Neural progenitor cell (in vitro differentiated cells): ENCODE results near the gene RAB3IL1. TPM values are rescaled to one million over a fixed set of nuclear protein-coding genes. Genes with fewer than 3 reads are reported as not detected.

Source experiments
- DNase-seq: peaks from one replicate; pipeline ENCODE4 v3.0.0-alpha.2; 2016; ENCODE audit warnings: low spot score
- H2AFZ ChIP-seq: fragments of 200-600 bp; sonication (generic); replicated peaks from 2 replicates; pipeline ENCODE4 v1.6.1; 2016; ENCODE audit warnings: antibody characterized with exemption
- H3F3A ChIP-seq: fragments of 200-600 bp; sonication (generic); 2 replicates; pipeline ENCODE4 v1.6.1; 2016; ENCODE audit warnings: antibody characterized with exemption, low read depth
- H3K27ac ChIP-seq: fragments of 200-600 bp; sonication (generic); 2 replicates; pipeline ENCODE4 v1.5.1; 2016; ENCODE audit warnings: mild to moderate bottlenecking
- H3K27me3 ChIP-seq: fragments of 200-600 bp; sonication (generic); 2 replicates; pipeline ENCODE4 v1.6.1; 2016; ENCODE audit warnings: mild to moderate bottlenecking, moderate library complexity
- H3K36me3 ChIP-seq: fragments of 200-600 bp; sonication (generic); 2 replicates; pipeline ENCODE4 v1.5.1; 2016
- H3K4me1 ChIP-seq: fragments of 200-600 bp; sonication (generic); 2 replicates; pipeline ENCODE4 v1.6.1; 2016; ENCODE audit warnings: mixed run types
- H3K4me2 ChIP-seq: fragments of 200-600 bp; sonication (generic); 2 replicates; pipeline ENCODE4 v1.6.1; 2016
- H3K4me3 ChIP-seq: fragments of 200-600 bp; sonication (generic); 2 replicates; pipeline ENCODE4 v1.5.1; 2016
- H3K79me2 ChIP-seq: fragments of 200-600 bp; sonication (generic); 2 replicates; pipeline ENCODE4 v1.6.1; 2016; ENCODE audit warnings: low read depth
- H3K9ac ChIP-seq: fragments of 200-600 bp; sonication (generic); 2 replicates; pipeline ENCODE4 v1.6.1; 2016
- H3K9me3 ChIP-seq: fragments of 200-600 bp; sonication (generic); 2 replicates; pipeline ENCODE4 v1.5.1; 2016; ENCODE audit warnings: low read depth
- H4K20me1 ChIP-seq: fragments of 200-600 bp; sonication (generic); 2 replicates; pipeline ENCODE4 v1.6.1; 2016; ENCODE audit warnings: low read depth
- H3K27ac Mint-ChIP-seq: 3 replicates; pipeline ENCODE4 v1.8.0; 2021; ENCODE audit warnings: mixed read lengths
- H3K27me3 Mint-ChIP-seq: 2 replicates; pipeline ENCODE4 v1.8.0; 2022; ENCODE audit warnings: low read depth, mild to moderate bottlenecking, inconsistent platforms, moderate library complexity, mixed read lengths; ENCODE audit not compliant: insufficient read depth
- H3K36me3 Mint-ChIP-seq: 3 replicates; pipeline ENCODE4 v1.8.0; 2021; ENCODE audit warnings: mixed read lengths
- H3K4me1 Mint-ChIP-seq: 3 replicates; pipeline ENCODE4 v1.8.0; 2021; ENCODE audit warnings: mixed read lengths
- H3K4me3 Mint-ChIP-seq: 3 replicates; pipeline ENCODE4 v1.8.0; 2021; ENCODE audit warnings: mild to moderate bottlenecking, moderate library complexity, mixed read lengths
- H3K9me3 Mint-ChIP-seq: 3 replicates; pipeline ENCODE4 v1.8.0; 2020; ENCODE audit warnings: mixed read lengths
- EZH2 ChIP-seq: fragments of 200-600 bp; sonication (generic); IDR thresholded peaks from 2 replicates; pipeline ENCODE4 v1.6.1; 2017; ENCODE audit warnings: antibody characterized with exemption, mild to moderate bottlenecking, moderate library complexity
- EZH2phosphoT487 ChIP-seq: fragments of 200-600 bp; sonication (generic); IDR thresholded peaks from 2 replicates; pipeline ENCODE4 v1.6.1; 2017; ENCODE audit warnings: antibody characterized with exemption
- total RNA-seq: library from RNA; depleted of rRNA; stranded (reverse); fragments of >200 nt; gene quantifications from 2 replicates; pipeline ENCODE4 v1.2.3, GENCODE V29; 2015; ENCODE audit warnings: low replicate concordance
- TF ChIP-seq, protein P1 (sequence below): fragments of 200-600 bp; sonication (generic); IDR thresholded peaks from 2 replicates; pipeline ENCODE4 v1.5.1; 2017; ENCODE audit warnings: antibody characterized with exemption, mild to moderate bottlenecking

RAB3IL1 gene
- total RNA-seq, 1 donor from 2014 or later, result 1.4 TPM

DNA sequence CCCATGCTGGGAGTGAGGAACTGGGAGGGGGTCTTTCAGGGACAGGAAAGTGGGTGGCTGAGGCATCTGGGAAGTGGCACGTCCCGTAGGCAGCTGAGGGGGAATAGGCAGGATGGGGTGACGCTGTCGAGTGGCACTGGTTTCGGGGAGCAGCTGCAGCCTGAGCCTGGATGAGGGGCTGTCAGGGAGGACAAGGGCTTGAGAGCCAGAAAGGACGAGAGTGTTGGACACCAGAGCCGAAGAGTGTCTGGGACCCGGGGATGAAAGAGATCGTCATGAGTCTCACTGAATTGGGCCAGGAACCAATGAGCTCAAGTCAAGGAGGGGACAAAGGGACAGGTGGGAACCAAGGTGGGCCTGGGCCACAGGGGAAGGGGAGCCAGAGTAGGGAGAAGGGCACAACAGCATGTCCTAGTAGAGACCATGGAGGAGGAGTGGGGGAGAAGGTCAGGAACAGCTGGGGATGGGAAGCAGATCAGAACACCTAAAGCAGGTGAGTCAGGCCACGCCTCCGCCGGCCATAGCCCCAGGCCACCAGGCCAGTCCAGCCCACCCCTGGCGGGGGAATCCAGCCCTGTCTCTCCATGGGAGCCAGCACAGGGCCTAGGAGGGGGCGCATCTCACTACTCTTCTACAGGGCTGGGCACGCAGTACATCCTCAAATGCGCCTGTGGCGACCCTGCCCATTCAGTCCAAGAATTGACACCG lies 4.2 kb downstream of the RAB3IL1 start:
- H3K4me2 ChIP-seq, result no peak overlapping the region
- Mint-ChIP-seq H3K27ac (no peak overlapping the region), H3K27me3 (peaks cover 11% of the 10 kb centered on the region), H3K9me3 (no peaks in the 10 kb centered on the region), H3K36me3 (no peaks in the 10 kb centered on the region), H3K4me1 (peaks cover 11% of the 10 kb centered on the region), H3K4me3 (peak overlapping the region; percentile 9)
- H3K4me1 ChIP-seq, result no peaks in the 10 kb centered on the region
- H3K9ac ChIP-seq, result no peak overlapping the region
- TF ChIP-seq EZH2phosphoT487 (no peak), EZH2 (no peak)
- TF ChIP-seq, protein P1, sequence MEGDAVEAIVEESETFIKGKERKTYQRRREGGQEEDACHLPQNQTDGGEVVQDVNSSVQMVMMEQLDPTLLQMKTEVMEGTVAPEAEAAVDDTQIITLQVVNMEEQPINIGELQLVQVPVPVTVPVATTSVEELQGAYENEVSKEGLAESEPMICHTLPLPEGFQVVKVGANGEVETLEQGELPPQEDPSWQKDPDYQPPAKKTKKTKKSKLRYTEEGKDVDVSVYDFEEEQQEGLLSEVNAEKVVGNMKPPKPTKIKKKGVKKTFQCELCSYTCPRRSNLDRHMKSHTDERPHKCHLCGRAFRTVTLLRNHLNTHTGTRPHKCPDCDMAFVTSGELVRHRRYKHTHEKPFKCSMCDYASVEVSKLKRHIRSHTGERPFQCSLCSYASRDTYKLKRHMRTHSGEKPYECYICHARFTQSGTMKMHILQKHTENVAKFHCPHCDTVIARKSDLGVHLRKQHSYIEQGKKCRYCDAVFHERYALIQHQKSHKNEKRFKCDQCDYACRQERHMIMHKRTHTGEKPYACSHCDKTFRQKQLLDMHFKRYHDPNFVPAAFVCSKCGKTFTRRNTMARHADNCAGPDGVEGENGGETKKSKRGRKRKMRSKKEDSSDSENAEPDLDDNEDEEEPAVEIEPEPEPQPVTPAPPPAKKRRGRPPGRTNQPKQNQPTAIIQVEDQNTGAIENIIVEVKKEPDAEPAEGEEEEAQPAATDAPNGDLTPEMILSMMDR, result no peak
- H3K79me2 ChIP-seq, result no peaks in the 10 kb centered on the region
- no peak for DNase-seq
- H3F3A ChIP-seq, result no peaks in the 10 kb centered on the region
- no peaks in the 10 kb centered on the region for H4K20me1 ChIP-seq
- H3K4me3 ChIP-seq, result no peak overlapping the region
- no peak overlapping the region for H3K27ac ChIP-seq
- H3K9me3 ChIP-seq, result no peaks in the 10 kb centered on the region
- no peak overlapping the region for H2AFZ ChIP-seq
- peaks cover 25% of the 10 kb centered on the region for H3K27me3 ChIP-seq
- no peaks in the 10 kb centered on the region for H3K36me3 ChIP-seq

GRCh38 chr11:61912530-61912898 lies 4.9 kb downstream of the RAB3IL1 start:
- H3K27me3 ChIP-seq, result peaks cover 19% of the 10 kb centered on the region
- DNase-seq, result no peak
- no peak overlapping the region for H2AFZ ChIP-seq
- H3K4me3 ChIP-seq, result no peak overlapping the region
- H3K36me3 ChIP-seq, result no peaks in the 10 kb centered on the region
- Mint-ChIP-seq H3K27ac (peak overlapping the region; percentile 57), H3K36me3 (no peaks in the 10 kb centered on the region), H3K4me3 (no peak overlapping the region), H3K27me3 (peaks cover 6% of the 10 kb centered on the region), H3K4me1 (peaks cover 6% of the 10 kb centered on the region), H3K9me3 (no peaks in the 10 kb centered on the region)
- TF ChIP-seq EZH2phosphoT487, result no peak
- TF ChIP-seq EZH2, result no peak
- TF ChIP-seq, protein P1, result no peak
- H3K4me1 ChIP-seq, result no peaks in the 10 kb centered on the region
- peaks cover 2% of the 10 kb centered on the region for H3F3A ChIP-seq
- no peaks in the 10 kb centered on the region for H3K9me3 ChIP-seq
- no peak overlapping the region for H3K9ac ChIP-seq
- no peaks in the 10 kb centered on the region for H4K20me1 ChIP-seq
- H3K79me2 ChIP-seq, result no peaks in the 10 kb centered on the region
- no peak overlapping the region for H3K27ac ChIP-seq
- no peak overlapping the region for H3K4me2 ChIP-seq

DNA sequence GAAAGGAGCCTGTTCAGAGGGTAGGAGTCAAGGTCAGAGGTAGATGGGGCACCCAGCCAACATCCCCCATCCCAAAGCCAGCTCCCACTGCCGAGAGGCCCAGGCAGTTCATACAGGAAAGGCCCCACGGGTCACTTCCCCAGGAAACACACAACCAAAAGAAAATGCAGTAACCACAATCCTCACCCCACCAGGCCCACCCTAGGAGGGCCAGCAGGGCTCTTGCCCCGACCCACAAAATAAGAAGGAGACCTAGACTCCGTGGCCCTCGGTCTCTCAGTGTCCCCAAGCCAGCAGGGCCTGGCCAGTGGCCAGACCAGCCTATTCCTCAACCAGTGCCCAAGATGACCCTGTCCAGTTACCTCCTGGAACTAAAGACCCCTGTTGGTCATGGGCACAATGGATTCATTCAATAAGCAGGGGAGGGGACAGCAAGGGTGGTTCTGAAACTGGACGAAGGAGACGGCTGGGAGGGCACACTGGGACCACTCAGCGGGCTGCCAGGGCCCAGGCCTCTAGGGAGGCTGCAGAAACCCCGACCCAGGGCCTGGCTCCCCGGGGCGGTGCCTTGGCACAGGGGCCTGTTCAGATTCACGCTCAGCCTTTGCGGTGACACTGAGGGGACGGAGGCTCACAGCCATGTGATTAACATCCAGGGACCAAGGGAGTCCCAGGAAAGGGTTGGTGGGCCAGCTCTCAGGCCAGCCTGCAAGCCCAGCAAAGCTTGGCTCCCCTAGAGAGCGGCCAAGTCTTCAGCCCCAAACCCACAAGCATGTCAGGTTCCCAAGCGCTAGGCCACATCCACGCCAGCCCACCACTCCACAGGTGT lies 5.5 kb downstream of the RAB3IL1 start:
- peak overlapping the region; percentile 57 for H3K27ac Mint-ChIP-seq
- no peaks in the 10 kb centered on the region for H3K36me3 ChIP-seq
- no peaks in the 10 kb centered on the region for H3K36me3 Mint-ChIP-seq
- peaks cover 6% of the 10 kb centered on the region for H3K27me3 Mint-ChIP-seq
- TF ChIP-seq, protein P1, result no peak
- TF ChIP-seq EZH2phosphoT487 (no peak), EZH2 (no peak)
- H2AFZ ChIP-seq, result no peak overlapping the region
- no peak overlapping the region for H3K27ac ChIP-seq
- H3K4me1 Mint-ChIP-seq, result peaks cover 6% of the 10 kb centered on the region
- no peak for DNase-seq
- no peaks in the 10 kb centered on the region for H4K20me1 ChIP-seq
- no peaks in the 10 kb centered on the region for H3K4me1 ChIP-seq
- peaks cover 3% of the 10 kb centered on the region for H3F3A ChIP-seq
- H3K9me3 ChIP-seq, result no peaks in the 10 kb centered on the region
- H3K9me3 Mint-ChIP-seq, result no peaks in the 10 kb centered on the region
- H3K4me3 ChIP-seq, result no peak overlapping the region
- no peaks in the 10 kb centered on the region for H3K79me2 ChIP-seq
- no peak overlapping the region for H3K4me3 Mint-ChIP-seq
- no peak overlapping the region for H3K9ac ChIP-seq
- no peak overlapping the region for H3K4me2 ChIP-seq
- H3K27me3 ChIP-seq, result peaks cover 13% of the 10 kb centered on the region
